ENCODE results near the gene SCYGR3.
"Not testable (repeated sequence)": the region's sequence is repeated elsewhere in the genome, so short reads cannot be mapped to it uniquely, and the experiment has no call there.

SCYGR3 gene

GRCh38 chr2:227602358-227602757 is 12.3 kb downstream of the SCYGR3 start:
- TF ChIP-seq ZFX (IDR thresholded peaks at IDR 0.05; ENCODE audit: borderline replicate concordance) (no peak), CTCF (IDR thresholded peaks at IDR 0.05) (no peak)
- H3K27ac ChIP-seq: no peak overlapping the region

GRCh38 chr2:227598835-227599503 is 15.7 kb downstream of the SCYGR3 start, which contains the start of gene SCYGR2:
Gene SCYGR2 (plus strand): TSS chr2:227598893. CDS start chr2:227598893, 0 bp downstream.
- not testable (repeated sequence) for H3K27ac ChIP-seq

GRCh38 chr2:227597998-227598397 is 16.6 kb downstream of the SCYGR3 start:
- no peak for TF ChIP-seq CTCF (IDR thresholded peaks at IDR 0.05)
- TF ChIP-seq ZFX (IDR thresholded peaks at IDR 0.05; ENCODE audit: borderline replicate concordance): no peak
- H3K27ac ChIP-seq: no peak overlapping the region

- no peak overlapping the region for H3K27ac ChIP-seq
- TF ChIP-seq ZFX (IDR thresholded peaks at IDR 0.05; ENCODE audit: borderline replicate concordance) (no peak), CTCF (IDR thresholded peaks at IDR 0.05) (no peak)
Observed at GRCh38 chr2:227597036-227597435, 17.6 kb downstream of the SCYGR3 start.

GRCh38 chr2:227595797-227596196 is 18.8 kb downstream of the SCYGR3 start:
- H3K27ac ChIP-seq: no peak overlapping the region
- TF ChIP-seq ZFX (IDR thresholded peaks at IDR 0.05; ENCODE audit: borderline replicate concordance) (no peak), CTCF (IDR thresholded peaks at IDR 0.05) (no peak)

- no peak overlapping the region for H3K27ac ChIP-seq
- TF ChIP-seq ZFX (IDR thresholded peaks at IDR 0.05; ENCODE audit: borderline replicate concordance) (no peak), CTCF (IDR thresholded peaks at IDR 0.05) (no peak)
Observed at GRCh38 chr2:227592694-227593387, 21.8 kb downstream of the SCYGR3 start.

- TF ChIP-seq CTCF (IDR thresholded peaks at IDR 0.05) (no peak), ZFX (IDR thresholded peaks at IDR 0.05; ENCODE audit: borderline replicate concordance) (no peak)
Observed at GRCh38 chr2:227582369-227582768, 32.3 kb downstream of the SCYGR3 start.

More at GRCh38 chr2:227582369-227582768, 32.3 kb downstream of the SCYGR3 start:
- no peak overlapping the region for H3K27ac ChIP-seq
